Measurements from ENCODE around the gene C10orf67.
"Not testable (repeated sequence)": the region's sequence is repeated elsewhere in the genome, so short reads cannot be mapped to it uniquely, and the experiment has no call there.

C10orf67 gene

DNA sequence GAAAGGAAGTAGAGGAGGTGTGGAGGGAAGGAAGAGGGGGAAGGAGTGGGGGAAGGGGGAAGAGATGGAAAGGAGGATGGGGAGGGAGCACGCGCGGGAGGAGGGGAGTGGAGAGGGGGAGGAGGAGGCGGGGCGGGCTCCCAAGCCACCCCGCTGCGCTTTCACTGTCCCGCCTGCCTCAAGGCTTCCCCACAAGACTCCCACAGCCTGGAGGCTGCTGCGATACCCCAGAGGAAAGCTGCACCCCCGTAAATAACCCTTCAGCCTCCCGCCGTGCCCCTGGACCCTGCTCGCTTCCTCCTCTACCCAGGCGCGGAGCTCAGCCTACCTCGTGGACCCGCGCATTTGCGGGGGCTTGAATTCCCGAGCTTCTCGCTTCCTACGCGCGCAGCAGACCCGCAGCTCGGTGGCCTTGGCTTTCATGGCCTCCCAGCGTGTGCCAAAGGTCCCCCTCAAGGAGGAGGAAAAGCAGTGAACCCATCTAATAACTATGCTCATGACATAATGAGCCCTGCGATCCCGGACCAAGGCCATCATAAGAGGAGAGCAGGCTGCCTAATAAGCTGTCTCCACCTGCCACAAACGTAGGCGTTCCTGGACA lies at the start of gene C10orf67:
C10orf67 (minus strand) TSS at position 557 of the 601 bp plus-strand sequence; CDS start at position 534, 23 bp downstream.
- DNase-seq, result peak; percentile 88

- no peak for DNase-seq
Observed at GRCh38 chr10:23391821-23392220, 47.2 kb upstream of the C10orf67 start.

DNA sequence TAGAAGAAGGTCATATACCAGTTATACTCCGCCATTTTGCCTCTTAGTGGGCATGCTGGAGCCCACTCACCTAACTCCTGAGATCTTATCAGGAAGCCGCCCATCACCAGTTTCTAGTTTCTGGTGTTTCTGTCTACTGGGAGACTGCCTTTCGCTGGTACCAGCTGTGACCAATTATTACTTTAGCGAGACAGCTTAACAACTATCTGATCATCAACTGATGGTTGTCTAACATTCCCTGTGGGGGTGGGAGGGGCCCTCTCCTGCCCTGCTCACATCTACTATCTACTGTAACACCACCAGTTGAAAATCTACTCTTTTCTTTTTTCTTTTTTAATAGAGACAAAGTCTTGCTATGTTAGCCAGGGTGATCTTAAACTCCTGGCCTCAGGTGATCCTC lies 46.2 kb upstream of the C10orf67 start:
- no peak for DNase-seq

DNA sequence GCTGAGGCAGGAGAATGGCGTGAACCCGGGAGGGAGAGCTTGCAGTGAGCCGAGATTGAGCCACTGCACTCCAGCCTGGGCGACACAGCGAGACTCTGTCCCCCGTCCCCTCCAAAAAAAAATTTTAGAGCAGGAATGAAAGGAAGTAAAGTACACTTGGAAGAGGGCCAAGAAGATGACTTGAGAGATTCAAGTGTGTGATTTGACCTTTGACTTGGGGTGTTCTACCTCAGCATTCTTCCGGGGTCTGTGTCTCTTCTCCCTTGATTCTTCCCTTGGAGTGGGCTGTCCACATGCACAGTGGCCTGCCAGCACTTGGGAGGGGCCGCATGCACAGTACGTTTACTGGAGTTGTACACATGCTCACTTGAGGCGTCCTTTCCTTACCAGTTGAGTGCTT lies 45.8 kb upstream of the C10orf67 start:
- DNase-seq, result not testable (repeated sequence)

DNA sequence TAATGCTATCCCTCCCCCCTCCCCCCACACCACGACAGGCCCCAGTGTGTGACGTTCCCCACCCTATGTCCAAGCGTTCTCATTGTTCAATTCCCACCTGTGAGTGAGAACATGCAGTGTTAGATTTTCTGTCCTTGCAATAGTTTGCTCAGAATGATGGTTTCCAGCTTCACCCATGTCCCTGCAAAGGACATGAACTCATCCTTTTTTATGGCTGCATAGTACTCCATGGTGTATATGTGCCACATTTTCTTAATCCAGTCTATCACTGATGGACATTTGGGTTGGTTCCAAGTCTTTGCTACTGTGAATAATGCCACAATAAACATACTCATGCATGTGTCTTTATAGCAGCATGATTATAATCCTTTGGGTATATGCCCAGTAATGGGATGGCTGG lies 42.9 kb upstream of the C10orf67 start:
- DNase-seq, result not testable (repeated sequence)

DNA sequence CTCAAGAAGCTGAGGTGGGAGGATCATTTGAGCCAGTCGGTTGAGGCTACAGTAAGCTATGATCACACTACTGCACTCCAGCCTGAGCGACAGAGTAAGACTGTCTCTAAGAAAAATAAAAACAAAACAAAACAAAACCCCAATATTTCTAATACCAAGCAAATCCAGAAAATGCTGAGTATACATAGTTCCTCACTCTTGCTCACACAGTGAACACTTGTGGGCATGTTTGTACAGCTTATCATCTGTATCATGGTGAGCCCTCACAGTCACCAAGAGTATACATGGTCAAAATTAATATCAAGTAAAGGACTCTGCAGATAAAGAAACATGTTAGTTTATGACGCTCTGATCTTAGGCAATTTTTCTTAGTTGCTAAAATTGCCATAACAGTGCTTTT lies 41.5 kb upstream of the C10orf67 start:
- no peak for DNase-seq

DNA sequence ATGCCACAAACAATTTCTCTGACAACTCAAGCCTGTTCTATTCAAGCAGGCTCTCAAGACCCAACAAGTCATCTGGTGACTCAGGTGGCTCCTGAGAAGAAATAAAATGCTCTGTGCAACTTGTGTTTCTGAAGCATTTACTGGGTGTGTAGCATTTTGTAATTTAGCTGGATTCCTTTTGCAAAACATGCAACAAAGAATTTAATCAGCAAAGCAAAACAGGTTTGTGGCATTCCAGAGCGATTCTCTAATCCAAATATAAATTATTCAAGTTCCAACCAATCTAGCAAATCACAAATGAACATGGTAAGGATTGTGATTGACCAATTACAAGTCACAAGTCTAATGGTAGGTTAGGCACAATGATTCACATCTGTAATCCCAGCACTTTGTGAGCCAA lies 39.8 kb upstream of the C10orf67 start:
- no peak for DNase-seq

DNA sequence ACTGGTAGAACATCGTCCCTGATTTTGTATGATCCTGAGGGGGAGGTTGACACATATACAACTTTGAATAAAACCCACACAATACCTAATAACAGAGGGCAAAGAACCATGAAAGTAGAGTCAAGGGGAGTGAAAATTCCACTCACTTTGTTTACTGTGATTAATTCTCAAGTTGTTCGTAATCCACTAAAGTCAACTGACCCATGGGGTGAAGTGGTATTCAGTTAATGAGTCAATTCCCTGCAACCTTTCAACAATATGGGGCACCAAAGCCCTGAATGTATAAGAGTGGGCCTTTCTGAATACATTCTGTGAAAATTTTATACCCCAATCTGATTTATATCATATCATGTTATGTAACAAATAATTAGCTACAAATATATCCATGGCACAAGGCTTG lies 39.0 kb upstream of the C10orf67 start:
- no peak for DNase-seq

DNA sequence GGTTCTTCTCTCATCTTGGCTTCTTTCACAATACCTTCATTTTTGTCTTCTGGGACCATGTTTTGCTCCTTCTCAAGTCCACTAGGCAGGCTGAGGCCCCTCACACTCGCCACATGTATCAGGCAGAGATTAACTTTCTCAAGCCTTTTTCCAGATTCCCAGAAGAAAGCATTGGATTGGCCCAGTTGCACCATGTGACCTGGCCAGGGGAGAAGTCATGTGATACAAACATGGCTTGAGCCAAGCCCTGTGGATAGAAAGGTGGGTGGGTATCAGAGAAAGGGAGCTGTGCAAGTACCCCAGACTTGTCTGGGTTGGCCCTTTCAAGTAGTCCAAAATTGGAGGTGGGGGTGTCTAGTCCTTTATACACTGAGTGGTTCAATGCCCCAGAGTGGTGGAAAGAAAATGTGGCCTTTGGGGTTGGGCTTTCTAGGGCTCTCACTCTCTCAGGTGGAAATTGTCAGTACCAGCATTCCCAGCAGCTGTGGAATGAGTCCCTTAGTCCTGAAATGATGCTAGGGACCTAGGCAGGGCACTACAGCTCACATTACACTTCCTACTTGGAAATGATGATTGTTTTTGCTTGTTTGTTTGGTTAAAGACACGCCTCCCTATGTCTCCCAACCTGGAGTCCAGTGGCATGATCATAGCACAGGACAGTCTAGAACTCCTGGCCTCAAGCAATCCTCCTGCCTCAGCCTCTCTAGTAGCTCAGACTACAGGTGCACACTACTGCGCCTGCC lies 36.9 kb upstream of the C10orf67 start:
- no peak for DNase-seq

- no peak for DNase-seq
Observed at GRCh38 chr10:23379686-23380085, 35.1 kb upstream of the C10orf67 start.

DNA sequence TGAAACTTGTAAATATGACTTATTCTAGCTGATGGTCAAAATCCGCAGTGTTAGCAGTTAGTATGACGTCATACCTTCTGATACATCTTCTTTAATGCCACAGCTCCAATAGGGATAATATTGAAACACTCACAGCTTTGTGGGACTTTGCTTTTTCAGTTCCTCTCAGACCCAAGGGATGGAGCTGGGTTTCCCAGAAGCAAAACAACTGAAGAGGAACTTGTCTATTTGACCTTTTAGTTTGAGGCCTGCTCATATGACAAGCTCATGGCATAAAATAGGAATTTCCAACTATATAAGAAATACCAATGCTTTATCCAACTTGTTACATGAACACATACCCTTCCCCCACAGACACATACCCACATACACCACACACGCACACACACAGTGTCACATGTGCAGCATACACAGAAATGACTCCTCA lies 31.6 kb upstream of the C10orf67 start:
- DNase-seq, result peak; percentile 47

- no peak for DNase-seq
Observed at GRCh38 chr10:23375366-23375765, 30.8 kb upstream of the C10orf67 start.

DNA sequence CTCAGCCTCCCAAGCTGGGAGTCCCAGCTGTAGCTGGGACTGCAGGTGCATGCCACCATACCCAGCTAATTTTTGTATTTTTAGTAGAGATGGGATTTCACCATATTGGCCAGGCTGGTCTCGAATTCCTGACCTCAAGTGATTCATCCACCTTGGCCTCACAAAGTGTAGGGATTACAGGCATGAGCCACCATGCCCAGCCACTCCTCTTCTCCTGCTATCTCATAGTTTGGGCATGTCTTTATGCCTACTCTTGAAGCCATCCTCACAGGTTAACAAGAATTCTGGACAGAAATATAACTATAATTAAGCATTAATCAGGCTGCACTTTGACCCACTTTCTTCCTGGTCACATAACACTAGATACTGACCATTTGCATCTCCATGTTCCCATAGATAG lies 28.6 kb upstream of the C10orf67 start:
- no peak for DNase-seq

DNA sequence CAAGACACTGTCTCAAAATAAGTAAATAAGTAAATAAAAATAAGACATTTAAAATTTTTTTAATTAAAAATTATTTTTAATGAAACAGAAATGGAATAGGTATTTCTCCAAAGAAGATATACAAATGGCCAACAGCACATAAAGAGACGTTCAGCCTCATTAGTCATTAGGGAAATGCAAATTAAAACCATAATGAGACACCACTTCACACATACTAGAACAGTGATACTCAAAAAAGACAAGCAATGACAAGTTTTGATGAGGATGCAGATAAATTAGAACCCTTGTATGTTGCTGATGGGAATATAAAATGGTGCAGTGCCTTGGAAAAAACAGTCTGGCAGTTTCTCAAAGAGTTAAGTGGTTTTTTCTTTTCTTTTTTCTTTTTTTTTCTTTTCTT lies 26.5 kb upstream of the C10orf67 start:
- no peak for DNase-seq

DNA sequence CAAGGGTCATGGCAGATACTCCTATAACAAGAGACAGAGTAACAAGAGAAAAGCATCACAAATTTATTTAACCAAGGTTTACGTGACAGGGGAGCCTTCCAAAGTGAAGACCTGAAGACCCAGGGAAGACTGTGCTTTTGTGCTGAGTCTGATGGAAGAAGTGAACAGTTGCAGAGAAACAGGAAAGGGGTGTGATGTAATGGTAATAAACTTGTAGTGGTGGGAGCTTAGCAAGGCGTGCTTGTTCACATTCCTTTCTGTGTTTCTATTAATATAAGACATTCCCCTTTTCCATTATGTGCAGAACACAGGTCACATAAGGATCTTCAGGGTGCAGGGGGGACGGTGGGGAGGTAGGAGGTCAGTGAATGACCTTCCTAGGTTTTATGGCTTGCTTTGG lies 25.5 kb upstream of the C10orf67 start:
- no peak for DNase-seq

DNA sequence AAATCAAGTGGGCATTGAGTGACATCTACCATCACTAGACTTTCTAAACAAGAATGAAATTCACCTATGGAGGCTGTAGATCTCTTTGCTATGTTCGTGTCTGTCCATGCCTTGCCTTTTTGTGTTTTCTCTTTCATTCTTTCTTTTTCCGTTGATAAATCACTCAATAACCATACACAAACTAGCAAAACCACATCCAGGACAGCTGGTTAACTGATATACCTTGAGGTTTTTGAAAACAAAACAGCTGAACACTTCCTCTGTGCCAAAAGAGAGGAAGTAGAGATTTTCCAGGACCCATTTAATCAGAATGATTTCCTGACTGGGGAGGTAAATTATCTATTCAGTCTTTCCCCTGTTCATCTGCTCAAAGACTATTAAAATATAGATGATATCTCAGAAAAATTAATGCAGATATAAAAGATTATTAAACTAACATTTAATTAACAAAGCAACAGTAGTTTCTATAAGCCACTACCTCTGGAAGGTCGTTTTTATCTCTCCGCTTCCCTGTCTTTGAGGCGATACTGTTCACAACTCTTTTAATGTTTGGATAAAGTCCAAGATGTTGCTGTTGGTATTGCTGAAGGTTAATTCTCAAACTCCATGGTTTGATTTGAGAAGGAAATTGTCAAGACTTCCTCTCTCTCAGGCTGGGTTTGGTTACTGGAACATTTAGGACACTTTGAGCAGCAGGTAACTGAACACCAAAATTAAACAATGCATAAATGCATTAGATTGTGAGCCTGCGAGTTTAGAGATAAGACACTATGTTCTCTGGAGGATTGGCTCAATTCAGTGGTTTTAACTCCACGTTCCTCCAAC lies 24.4 kb upstream of the C10orf67 start:
- no peak for DNase-seq

DNA sequence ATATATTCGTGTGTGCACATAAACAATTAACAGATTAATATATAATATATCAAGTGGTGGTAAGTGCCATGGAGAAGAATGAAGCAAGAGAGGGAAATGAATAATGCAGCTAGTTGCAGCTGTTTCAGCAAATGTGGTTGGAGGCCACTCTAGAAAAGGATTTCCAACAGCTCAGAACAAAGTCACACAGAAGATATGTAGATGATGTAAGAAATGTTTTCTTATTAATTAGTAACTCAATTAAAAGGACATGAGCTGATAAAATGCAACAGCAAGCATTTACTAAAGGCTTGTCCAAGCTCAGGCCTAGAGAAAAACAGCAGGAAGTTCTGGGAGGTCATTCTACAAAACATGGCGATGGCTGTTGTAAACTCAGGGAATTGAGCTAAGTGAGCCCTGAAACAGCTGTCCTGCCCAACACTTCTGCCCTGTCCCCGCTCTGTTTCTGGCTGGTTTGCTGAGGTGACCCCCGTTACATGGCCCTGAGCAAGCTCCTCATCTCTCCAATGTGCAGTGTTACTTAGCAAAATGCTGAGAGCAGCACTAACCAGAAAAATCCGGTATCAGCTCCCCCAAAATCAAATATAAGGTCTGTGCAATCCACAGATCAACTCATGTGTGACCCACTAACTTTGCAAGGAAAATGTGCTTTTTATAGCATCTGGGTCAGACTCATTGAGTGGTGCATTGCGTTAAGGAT lies 23.4 kb upstream of the C10orf67 start:
- DNase-seq, result no peak

DNA sequence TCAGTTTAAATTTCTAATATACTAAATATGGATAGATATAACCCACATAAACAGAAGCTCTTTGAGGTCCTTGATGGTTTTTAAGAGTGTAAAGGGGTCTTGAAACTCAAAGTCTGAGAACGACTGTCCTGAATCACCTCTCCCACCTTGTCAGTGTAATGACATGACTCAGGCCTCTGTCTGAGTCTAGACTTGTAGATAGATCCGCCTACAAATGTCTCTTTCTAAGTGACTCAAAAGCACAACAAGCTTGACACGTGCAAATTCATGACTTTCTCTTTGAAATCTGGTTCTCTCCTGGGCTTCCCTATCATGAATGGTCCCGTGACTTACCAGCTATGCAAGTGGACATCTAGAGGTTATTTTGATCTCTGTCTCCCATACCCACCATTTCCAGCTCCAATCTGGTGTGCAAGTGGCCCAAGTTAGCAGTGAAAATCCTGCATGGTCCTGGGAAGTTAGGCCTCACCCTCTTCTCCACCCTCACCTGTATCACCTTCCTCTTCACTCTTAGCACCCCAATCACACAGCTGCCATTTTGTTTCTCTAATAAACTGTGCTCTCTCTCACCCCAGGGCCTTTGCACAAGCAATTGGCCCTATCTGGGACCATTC lies 20.9 kb upstream of the C10orf67 start:
- DNase-seq, result not testable (repeated sequence)

GRCh38 chr10:23364378-23364777 lies 19.8 kb upstream of the C10orf67 start:
- DNase-seq, result no peak

GRCh38 chr10:23363793-23364135 lies 19.2 kb upstream of the C10orf67 start:
- no peak for DNase-seq

GRCh38 chr10:23362879-23363792 lies 18.5 kb upstream of the C10orf67 start:
- no peak for DNase-seq

Measured in eye (tissue), 1 donor.